Trophoblast cell (in vitro differentiated cells and primary cell): Measurements from ENCODE around the gene TCEA2.

ENCODE experiments used
- DNase-seq, 2 donors: peaks; one replicate each; pipeline ENCODE4 v3.0.0-alpha.2; 2016
- H2AFZ ChIP-seq: 2 replicates; pipeline ENCODE4 v1.6.1; 2013; ENCODE audit warnings: low read length, moderate library complexity, mild to moderate bottlenecking; ENCODE audit not compliant: insufficient read depth, poor library complexity
- H2AK5ac ChIP-seq: 2 replicates; pipeline ENCODE4 v1.6.1; 2013; ENCODE audit warnings: mild to moderate bottlenecking, low read length
- H2BK120ac ChIP-seq: 2 replicates; pipeline ENCODE4 v1.6.1; 2013; ENCODE audit warnings: low read length, mild to moderate bottlenecking, moderate library complexity; ENCODE audit not compliant: insufficient read depth, poor library complexity
- H2BK12ac ChIP-seq: 2 replicates; pipeline ENCODE4 v1.6.1; 2013; ENCODE audit warnings: mild to moderate bottlenecking, low read length, moderate library complexity
- H2BK5ac ChIP-seq: 2 replicates; pipeline ENCODE4 v1.6.1; 2013; ENCODE audit warnings: low read length, low read depth, moderate library complexity, mild to moderate bottlenecking; ENCODE audit not compliant: poor library complexity
- H3K14ac ChIP-seq: 2 replicates; pipeline ENCODE4 v1.6.1; 2013; ENCODE audit warnings: mild to moderate bottlenecking, low read length
- H3K18ac ChIP-seq: 2 replicates; pipeline ENCODE4 v1.6.1; 2013; ENCODE audit warnings: mild to moderate bottlenecking, low read length
- H3K23ac ChIP-seq: 2 replicates; pipeline ENCODE4 v1.6.1; 2013; ENCODE audit warnings: low read length
- H3K27ac ChIP-seq: 2 replicates; pipeline ENCODE4 v1.5.1; 2013; ENCODE audit warnings: low read depth, mild to moderate bottlenecking, inconsistent platforms, low read length, moderate library complexity
- H3K27me3 ChIP-seq: 2 replicates; pipeline ENCODE4 v1.6.1; 2013; ENCODE audit warnings: inconsistent platforms, mild to moderate bottlenecking, low read length, moderate library complexity; ENCODE audit not compliant: insufficient read depth
- H3K36me3 ChIP-seq, 2 experiments: 1 replicate in 1 of 2; 2 replicates in 1 of 2; pipeline ENCODE4 v1.6.1; 2013; ENCODE audit warnings: low read length in 2 of 2, mild to moderate bottlenecking in 2 of 2, moderate library complexity in 1 of 2; ENCODE audit not compliant: insufficient read depth in 2 of 2, control insufficient read depth in 1 of 2
- H3K4ac ChIP-seq: 2 replicates; pipeline ENCODE4 v1.6.1; 2013; ENCODE audit warnings: low read depth, mild to moderate bottlenecking, low read length, moderate library complexity
- H3K4me1 ChIP-seq, 2 experiments: 1 replicate in 1 of 2; 2 replicates in 1 of 2; pipeline ENCODE4 v1.6.1; 2013; ENCODE audit warnings: low read length in 2 of 2, mild to moderate bottlenecking in 2 of 2, moderate library complexity in 1 of 2; ENCODE audit not compliant: insufficient read depth in 2 of 2, control insufficient read depth in 1 of 2
- H3K4me2 ChIP-seq: 2 replicates; pipeline ENCODE4 v1.6.1; 2013; ENCODE audit warnings: inconsistent platforms, mild to moderate bottlenecking, low read length, moderate library complexity
- H3K4me3 ChIP-seq: 2 replicates; pipeline ENCODE4 v1.5.1; 2013; ENCODE audit warnings: mild to moderate bottlenecking, low read depth, low read length, inconsistent platforms
- H3K79me1 ChIP-seq: one replicate; pipeline ENCODE4 v1.6.1; 2013; ENCODE audit warnings: low read length
- H3K79me2 ChIP-seq: 2 replicates; pipeline ENCODE4 v1.6.1; 2013; ENCODE audit warnings: low read length, mild to moderate bottlenecking; ENCODE audit not compliant: control insufficient read depth, insufficient read depth, poor library complexity
- H3K9ac ChIP-seq: 2 replicates; pipeline ENCODE4 v1.6.1; 2013; ENCODE audit warnings: mild to moderate bottlenecking, low read length
- H3K9me3 ChIP-seq: 2 replicates; pipeline ENCODE4 v1.6.1; 2013; ENCODE audit warnings: low read depth, mild to moderate bottlenecking, control low read depth, inconsistent platforms, low read length; ENCODE audit not compliant: insufficient read depth
- H4K12ac ChIP-seq: 2 replicates; pipeline ENCODE4 v1.6.1; 2013; ENCODE audit warnings: low read depth, mild to moderate bottlenecking, low read length, moderate library complexity
- H4K8ac ChIP-seq: 2 replicates; pipeline ENCODE4 v1.6.1; 2013; ENCODE audit warnings: low read depth, mild to moderate bottlenecking, low read length, moderate library complexity
- H4K91ac ChIP-seq: one replicate; pipeline ENCODE4 v1.6.1; 2013; ENCODE audit warnings: low read depth, mild to moderate bottlenecking, low read length, moderate library complexity
- WGBS: extraction: QIAGEN DNeasy Blood & Tissue Kit; methylation state at CpG from one replicate; pipeline ENCODE4 v1.1.7; 2013; ENCODE audit warnings: missing lambda C conversion rate; ENCODE audit not compliant: insufficient read length, insufficient coverage; ENCODE audit errors: extremely low coverage; 5-methylcytosine and 5-hydroxymethylcytosine counted together

The TCEA2 gene

GRCh38 chr20:64100566-64100888 is 37.5 kb downstream of the TCEA2 start:
- H2AFZ ChIP-seq: no peak overlapping the region

GRCh38 chr20:64100946-64101688 is 38.1 kb downstream of the TCEA2 start:
- Histone ChIP-seq H4K91ac (no peak overlapping the region), H3K14ac (no peak overlapping the region), H3K27me3 (peaks cover 6% of the 10 kb centered on the region), H3K4me3 (no peak overlapping the region), H3K79me1 (no peaks in the 10 kb centered on the region), H3K4me1 (peaks cover 0 to 2% of the 10 kb centered on the region in 2 experiments), H2AFZ (no peak overlapping the region), H3K9me3 (peaks cover 9% of the 10 kb centered on the region), H2AK5ac (no peak overlapping the region), H4K8ac (no peak overlapping the region), H3K18ac (no peak overlapping the region), H2BK12ac (no peak overlapping the region), H3K36me3 (no peaks in the 10 kb centered on the region), H3K27ac (no peak overlapping the region), H2BK120ac (no peak overlapping the region), H3K4me2 (no peak overlapping the region), H3K79me2 (no peaks in the 10 kb centered on the region), H4K12ac (no peak overlapping the region), H3K9ac (no peak overlapping the region), H3K23ac (no peak overlapping the region), H3K4ac (no peak overlapping the region), H2BK5ac (no peak overlapping the region)
- no peak for DNase-seq
- no CpG with 5 or more reads among the region's 9 CpGs for WGBS

More at GRCh38 chr20:64100566-64100888, 37.5 kb downstream of the TCEA2 start:
- H3K14ac ChIP-seq: no peak overlapping the region
- no peak overlapping the region for H3K4me3 ChIP-seq
- H3K23ac ChIP-seq: no peak overlapping the region
- H3K36me3 ChIP-seq: no peaks in the 10 kb centered on the region
- no peak overlapping the region for H3K4me2 ChIP-seq
- H3K4ac ChIP-seq: no peak overlapping the region
- H2BK120ac ChIP-seq: no peak overlapping the region
- H3K27ac ChIP-seq: no peak overlapping the region
- no peaks in the 10 kb centered on the region for H3K79me2 ChIP-seq
- H3K4me1 ChIP-seq: peaks cover 0 to 2% of the 10 kb centered on the region in 2 experiments
- no peak overlapping the region for H3K9ac ChIP-seq
- no peak overlapping the region for H3K18ac ChIP-seq
- no peak overlapping the region for H2BK12ac ChIP-seq
- H4K8ac ChIP-seq: no peak overlapping the region
- H3K79me1 ChIP-seq: no peaks in the 10 kb centered on the region
- H3K9me3 ChIP-seq: peaks cover 11% of the 10 kb centered on the region
- H2AK5ac ChIP-seq: no peak overlapping the region
- no CpG with 5 or more reads among the region's 4 CpGs for WGBS
- H4K91ac ChIP-seq: no peak overlapping the region
- peaks cover 6% of the 10 kb centered on the region for H3K27me3 ChIP-seq
- H4K12ac ChIP-seq: no peak overlapping the region
- no peak for DNase-seq
- H2BK5ac ChIP-seq: no peak overlapping the region

GRCh38 chr20:64101731-64102621 is 39.0 kb downstream of the TCEA2 start:
- DNase-seq: peak in 1 of 2 donors; percentile 24
- Histone ChIP-seq H2AFZ (no peak overlapping the region), H2BK12ac (no peak overlapping the region), H3K36me3 (no peaks in the 10 kb centered on the region), H3K79me1 (no peaks in the 10 kb centered on the region), H3K14ac (no peak overlapping the region), H3K27me3 (peaks cover 6% of the 10 kb centered on the region), H3K27ac (no peak overlapping the region), H3K9ac (no peak overlapping the region), H3K4me1 (peaks cover 0 to 2% of the 10 kb centered on the region in 2 experiments), H4K91ac (no peak overlapping the region), H3K23ac (no peak overlapping the region), H3K18ac (no peak overlapping the region), H3K4me3 (no peak overlapping the region), H3K4ac (no peak overlapping the region), H2BK120ac (no peak overlapping the region), H2AK5ac (no peak overlapping the region), H3K9me3 (peaks cover 4% of the 10 kb centered on the region), H4K12ac (no peak overlapping the region), H3K4me2 (peak overlapping the region; percentile 52), H4K8ac (no peak overlapping the region), H2BK5ac (no peak overlapping the region), H3K79me2 (no peaks in the 10 kb centered on the region)
- WGBS: no CpG with 5 or more reads among the region's 64 CpGs

GRCh38 chr20:64102647-64103354 is 39.8 kb downstream of the TCEA2 start:
- no peak overlapping the region for H3K9ac ChIP-seq
- no peak overlapping the region for H3K23ac ChIP-seq
- H2BK5ac ChIP-seq: no peak overlapping the region
- no peaks in the 10 kb centered on the region for H3K36me3 ChIP-seq
- no peak overlapping the region for H4K12ac ChIP-seq
- no peak overlapping the region for H3K27ac ChIP-seq
- no peak overlapping the region for H2BK12ac ChIP-seq
- no CpG with 5 or more reads among the region's 30 CpGs for WGBS
- no peak overlapping the region for H4K8ac ChIP-seq
- H2BK120ac ChIP-seq: no peak overlapping the region
- H3K4me1 ChIP-seq: peaks cover 0 to 2% of the 10 kb centered on the region in 2 experiments
- no peaks in the 10 kb centered on the region for H3K79me2 ChIP-seq
- DNase-seq: no peak
- peaks cover 4% of the 10 kb centered on the region for H3K9me3 ChIP-seq
- H3K4ac ChIP-seq: no peak overlapping the region
- H3K27me3 ChIP-seq: peaks cover 6% of the 10 kb centered on the region
- peak overlapping the region; percentile 32 for H2AFZ ChIP-seq
- H3K4me3 ChIP-seq: no peak overlapping the region
- peak overlapping the region; percentile 52 for H3K4me2 ChIP-seq
- no peak overlapping the region for H3K14ac ChIP-seq
- H2AK5ac ChIP-seq: no peak overlapping the region
- H3K18ac ChIP-seq: no peak overlapping the region
- no peaks in the 10 kb centered on the region for H3K79me1 ChIP-seq
- no peak overlapping the region for H4K91ac ChIP-seq
